ENCODE measurements around the gene HEPN1. TPM values are rescaled to one million over a fixed set of nuclear protein-coding genes. Genes with fewer than 3 reads are reported as not detected.
"Not testable (repeated sequence)": the region's sequence is repeated elsewhere in the genome, so short reads cannot be mapped to it uniquely, and the experiment has no call there.

The HEPN1 gene
- total and polyA plus RNA-seq, 5 donors = not detected

- H3K4me1 ChIP-seq (ENCODE audit: control insufficient read depth, insufficient read depth, low read length) = no peaks in the 10 kb centered on the region
- WGBS = 72% methylated on average over 6 of the region's 6 CpGs
- ATAC-seq = no peak
- no peaks in the 10 kb centered on the region for H3K9me3 ChIP-seq (ENCODE audit: control insufficient read depth, low read length)
- no peaks in the 10 kb centered on the region for H3K27me3 ChIP-seq (ENCODE audit: control insufficient read depth, insufficient read depth)
- intact Hi-C loops (cut with DNase I) = no loop called here
- no peak overlapping the region for H3K4me3 ChIP-seq (ENCODE audit: low read length)
- DNase-seq = no peak
- no peak overlapping the region for H3K27ac ChIP-seq (ENCODE audit: low read length)
These were observed 26.8 kb downstream of the HEPN1 start for GRCh38 chr11:124945826-124946225.

GRCh38 chr11:124946735-124947141 lies 27.7 kb downstream of the HEPN1 start:
- ATAC-seq (peak in 1 of 2 donors; percentile 22), DNase-seq (peak in 1 of 3 donors; percentile 51)
- Histone ChIP-seq H3K4me1 (ENCODE audit: control insufficient read depth, insufficient read depth, low read length) (no peaks in the 10 kb centered on the region), H3K4me3 (ENCODE audit: low read length) (no peak overlapping the region), H3K9me3 (ENCODE audit: control insufficient read depth, low read length) (no peaks in the 10 kb centered on the region), H3K27me3 (ENCODE audit: control insufficient read depth, insufficient read depth) (no peaks in the 10 kb centered on the region), H3K27ac (ENCODE audit: low read length) (no peak overlapping the region)
- intact Hi-C loops (cut with DNase I) = no loop called here
- 48% methylated on average over 2 of the region's 2 CpGs for WGBS

- ATAC-seq = no peak
- intact Hi-C loops (cut with DNase I) = no loop called here
- no peak overlapping the region for H3K4me3 ChIP-seq (ENCODE audit: low read length)
- H3K4me1 ChIP-seq (ENCODE audit: control insufficient read depth, insufficient read depth, low read length) = peaks cover 2% of the 10 kb centered on the region
- H3K27me3 ChIP-seq (ENCODE audit: control insufficient read depth, insufficient read depth) = no peaks in the 10 kb centered on the region
- no peaks in the 10 kb centered on the region for H3K9me3 ChIP-seq (ENCODE audit: control insufficient read depth, low read length)
- DNase-seq = no peak
- H3K27ac ChIP-seq (ENCODE audit: low read length) = no peak overlapping the region
These were observed 31.7 kb downstream of the HEPN1 start for GRCh38 chr11:124950601-124951330.

GRCh38 chr11:124951341-124951740 lies 32.3 kb downstream of the HEPN1 start:
- no peak overlapping the region for H3K4me3 ChIP-seq (ENCODE audit: low read length)
- DNase-seq = no peak
- no peak overlapping the region for H3K27ac ChIP-seq (ENCODE audit: low read length)
- peaks cover 2% of the 10 kb centered on the region for H3K4me1 ChIP-seq (ENCODE audit: control insufficient read depth, insufficient read depth, low read length)
- 75% methylated on average over 3 of the region's 3 CpGs for WGBS
- no peaks in the 10 kb centered on the region for H3K9me3 ChIP-seq (ENCODE audit: control insufficient read depth, low read length)
- intact Hi-C loops (cut with DNase I) = no loop called here
- no peak for ATAC-seq
- no peaks in the 10 kb centered on the region for H3K27me3 ChIP-seq (ENCODE audit: control insufficient read depth, insufficient read depth)

GRCh38 chr11:124953753-124954589 lies 34.9 kb downstream of the HEPN1 start, which contains the start of gene CCDC15:
CCDC15 (plus strand) TSS chr11:124954202; CDS start chr11:124954733, 531 bp downstream.
- Histone ChIP-seq H3K4me1 (ENCODE audit: control insufficient read depth, insufficient read depth, low read length) (peaks cover 2% of the 10 kb centered on the region), H3K27ac (ENCODE audit: low read length) (peak within 1 kb of the TSS; percentile 95), H3K27me3 (ENCODE audit: control insufficient read depth, insufficient read depth) (no peaks in the 10 kb centered on the region), H3K4me3 (ENCODE audit: low read length) (peak within 1 kb of the TSS; percentile 89), H3K9me3 (ENCODE audit: control insufficient read depth, low read length) (no peaks in the 10 kb centered on the region)
- DNase-seq = peak; percentile 98 to 99 (median 98)
- under 1% methylated on average over 54 of the region's 54 CpGs for WGBS
- peak; percentile 100 for ATAC-seq
- intact Hi-C loops (cut with DNase I) = no loop called here

GRCh38 chr11:124954590-124954955 lies 35.5 kb downstream of the HEPN1 start:
- WGBS = 31% methylated on average over 6 of the region's 6 CpGs
- ATAC-seq = no peak
- no peaks in the 10 kb centered on the region for H3K9me3 ChIP-seq (ENCODE audit: control insufficient read depth, low read length)
- peak overlapping the region; percentile 89 for H3K4me3 ChIP-seq (ENCODE audit: low read length)
- no peaks in the 10 kb centered on the region for H3K27me3 ChIP-seq (ENCODE audit: control insufficient read depth, insufficient read depth)
- DNase-seq = no peak
- intact Hi-C loops (cut with DNase I) = no loop called here
- H3K4me1 ChIP-seq (ENCODE audit: control insufficient read depth, insufficient read depth, low read length) = peaks cover 2% of the 10 kb centered on the region
- no peak overlapping the region for H3K27ac ChIP-seq (ENCODE audit: low read length)

- Histone ChIP-seq H3K4me1 (ENCODE audit: control insufficient read depth, insufficient read depth, low read length) (peaks cover 2% of the 10 kb centered on the region), H3K27ac (ENCODE audit: low read length) (no peak overlapping the region), H3K4me3 (ENCODE audit: low read length) (no peak overlapping the region), H3K27me3 (ENCODE audit: control insufficient read depth, insufficient read depth) (no peaks in the 10 kb centered on the region), H3K9me3 (ENCODE audit: control insufficient read depth, low read length) (no peaks in the 10 kb centered on the region)
- intact Hi-C loops (cut with DNase I) = no loop called here
- ATAC-seq (no peak), DNase-seq (no peak)
These were observed 36.0 kb downstream of the HEPN1 start for GRCh38 chr11:124955035-124955434.

- peak; percentile 84 to 85 for ATAC-seq
- no peak for DNase-seq
- intact Hi-C loops (cut with DNase I) = loop anchor here in 2 of 4 donors (5.0 kb wide), 1 partner anchor 910 kb away; no protein-coding TSS in a partner anchor
These were observed 43.0 kb downstream of the HEPN1 start for GRCh38 chr11:124961972-124962609.

GRCh38 chr11:124968197-124968596 lies 49.1 kb downstream of the HEPN1 start:
- H3K9me3 ChIP-seq (ENCODE audit: control insufficient read depth, low read length); H3K4me3 ChIP-seq (ENCODE audit: low read length); H3K27ac ChIP-seq (ENCODE audit: low read length); intact Hi-C loops (cut with DNase I); DNase-seq; H3K27me3 ChIP-seq (ENCODE audit: control insufficient read depth, insufficient read depth); H3K4me1 ChIP-seq (ENCODE audit: control insufficient read depth, insufficient read depth, low read length); ATAC-seq: not testable (repeated sequence)
- WGBS = 88% methylated on average over 13 of the region's 13 CpGs

More at GRCh38 chr11:124961972-124962609, 43.0 kb downstream of the HEPN1 start:
- Histone ChIP-seq H3K9me3 (ENCODE audit: control insufficient read depth, low read length) (no peaks in the 10 kb centered on the region), H3K4me1 (ENCODE audit: control insufficient read depth, insufficient read depth, low read length) (no peaks in the 10 kb centered on the region), H3K27me3 (ENCODE audit: control insufficient read depth, insufficient read depth) (no peaks in the 10 kb centered on the region), H3K27ac (ENCODE audit: low read length) (no peak overlapping the region), H3K4me3 (ENCODE audit: low read length) (no peak overlapping the region)
- WGBS = 21% methylated on average over 5 of the region's 5 CpGs
